ENCODE measurements around the gene NHLH1.

NHLH1 gene

GRCh38 chr1:160366731-160367515 is at the start of gene NHLH1:
NHLH1 (plus strand) TSS chr1:160367071; CDS start chr1:160370732, 3,661 bp downstream.
- no peaks in the 10 kb centered on the region for H3K27me3 ChIP-seq (ENCODE audit: insufficient read depth, poor library complexity, severe bottlenecking)
- no peak within 1 kb of the TSS for H3K27ac ChIP-seq (ENCODE audit: poor library complexity, severe bottlenecking)
- H3K4me1 ChIP-seq (ENCODE audit: insufficient read depth, poor library complexity, severe bottlenecking): no peaks in the 10 kb centered on the region
- ATAC-seq (ENCODE audit: low read depth): no peak
- no peak for TF ChIP-seq CTCF (IDR thresholded peaks at IDR 0.05; ENCODE audit: poor library complexity, severe bottlenecking)
- no peak for DNase-seq (ENCODE audit: low spot score)
- H3K4me3 ChIP-seq (ENCODE audit: severe bottlenecking): no peak within 1 kb of the TSS
- no peaks in the 10 kb centered on the region for H3K36me3 ChIP-seq (ENCODE audit: low read depth)
- H3K9me3 ChIP-seq (ENCODE audit: severe bottlenecking): no peaks in the 10 kb centered on the region

GRCh38 chr1:160322831-160323230 is 44.0 kb upstream of the NHLH1 start:
- no peak overlapping the region for H3K27ac ChIP-seq (ENCODE audit: poor library complexity, severe bottlenecking)
- no peak for TF ChIP-seq CTCF (IDR thresholded peaks at IDR 0.05; ENCODE audit: poor library complexity, severe bottlenecking)
- ATAC-seq (ENCODE audit: low read depth) (no peak), DNase-seq (ENCODE audit: low spot score) (no peak)
- peaks cover 92% of the 10 kb centered on the region for H3K36me3 ChIP-seq (ENCODE audit: low read depth)
- no peaks in the 10 kb centered on the region for H3K9me3 ChIP-seq (ENCODE audit: severe bottlenecking)
- H3K27me3 ChIP-seq (ENCODE audit: insufficient read depth, poor library complexity, severe bottlenecking): no peaks in the 10 kb centered on the region
- H3K4me1 ChIP-seq (ENCODE audit: insufficient read depth, poor library complexity, severe bottlenecking): no peaks in the 10 kb centered on the region
- no peak overlapping the region for H3K4me3 ChIP-seq (ENCODE audit: severe bottlenecking)

- H3K4me1 ChIP-seq (ENCODE audit: insufficient read depth, poor library complexity, severe bottlenecking): no peaks in the 10 kb centered on the region
- no peak for TF ChIP-seq CTCF (IDR thresholded peaks at IDR 0.05; ENCODE audit: poor library complexity, severe bottlenecking)
- H3K27ac ChIP-seq (ENCODE audit: poor library complexity, severe bottlenecking): no peak overlapping the region
- no peaks in the 10 kb centered on the region for H3K9me3 ChIP-seq (ENCODE audit: severe bottlenecking)
- DNase-seq (ENCODE audit: low spot score) (no peak), ATAC-seq (ENCODE audit: low read depth) (no peak)
- H3K4me3 ChIP-seq (ENCODE audit: severe bottlenecking): no peak overlapping the region
- H3K36me3 ChIP-seq (ENCODE audit: low read depth): peaks cover 93% of the 10 kb centered on the region
- H3K27me3 ChIP-seq (ENCODE audit: insufficient read depth, poor library complexity, severe bottlenecking): no peaks in the 10 kb centered on the region
Observed at GRCh38 chr1:160325252-160325651, 41.6 kb upstream of the NHLH1 start.

DNA sequence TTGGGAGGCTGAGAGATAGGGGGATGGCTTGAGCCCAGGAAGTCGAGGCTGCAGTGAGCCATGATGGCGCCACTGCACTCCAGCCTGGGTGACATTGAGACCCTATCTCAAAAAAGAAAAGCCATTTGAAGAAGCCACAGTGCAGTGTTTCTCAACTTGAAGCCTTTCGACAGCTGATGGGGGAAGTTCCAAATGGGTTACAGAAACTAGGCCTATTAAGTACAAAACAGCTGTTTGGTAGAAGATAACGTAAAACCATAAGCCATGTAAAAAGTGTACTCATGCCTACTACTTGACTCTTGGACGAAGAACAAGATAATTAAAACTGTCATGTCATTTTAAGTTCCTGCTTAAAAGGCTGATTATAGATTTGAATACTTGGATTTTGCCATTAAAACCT is 40.5 kb upstream of the NHLH1 start:
- Histone ChIP-seq H3K9me3 (ENCODE audit: severe bottlenecking) (no peaks in the 10 kb centered on the region), H3K4me1 (ENCODE audit: insufficient read depth, poor library complexity, severe bottlenecking) (no peaks in the 10 kb centered on the region), H3K27me3 (ENCODE audit: insufficient read depth, poor library complexity, severe bottlenecking) (no peaks in the 10 kb centered on the region), H3K36me3 (ENCODE audit: low read depth) (peaks cover 97% of the 10 kb centered on the region), H3K27ac (ENCODE audit: poor library complexity, severe bottlenecking) (no peak overlapping the region), H3K4me3 (ENCODE audit: severe bottlenecking) (no peak overlapping the region)
- TF ChIP-seq CTCF (IDR thresholded peaks at IDR 0.05; ENCODE audit: poor library complexity, severe bottlenecking): no peak
- ATAC-seq (ENCODE audit: low read depth) (no peak), DNase-seq (ENCODE audit: low spot score) (no peak)

DNA sequence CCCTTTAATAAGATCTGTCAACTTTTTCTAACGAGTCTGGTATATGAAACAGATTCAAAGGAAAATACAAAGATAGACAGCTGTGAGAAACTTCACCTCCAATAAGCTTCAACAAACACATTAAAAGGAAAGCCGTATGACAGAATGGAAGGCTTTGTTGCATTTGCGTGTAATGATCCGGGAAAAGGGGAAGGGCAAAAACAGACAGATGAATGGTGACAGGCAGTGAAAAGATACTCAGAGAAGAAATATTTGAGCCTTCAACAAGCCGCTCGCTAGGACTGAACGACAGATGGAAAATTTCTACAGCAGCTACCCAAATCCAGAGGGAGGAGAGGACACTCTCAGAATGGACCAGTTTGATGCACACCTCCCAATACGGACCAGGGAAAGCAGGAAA is 38.7 kb upstream of the NHLH1 start:
- Histone ChIP-seq H3K4me1 (ENCODE audit: insufficient read depth, poor library complexity, severe bottlenecking) (no peaks in the 10 kb centered on the region), H3K4me3 (ENCODE audit: severe bottlenecking) (no peak overlapping the region), H3K27me3 (ENCODE audit: insufficient read depth, poor library complexity, severe bottlenecking) (no peaks in the 10 kb centered on the region), H3K36me3 (ENCODE audit: low read depth) (peaks cover 97% of the 10 kb centered on the region), H3K9me3 (ENCODE audit: severe bottlenecking) (no peaks in the 10 kb centered on the region), H3K27ac (ENCODE audit: poor library complexity, severe bottlenecking) (no peak overlapping the region)
- ATAC-seq (ENCODE audit: low read depth): no peak
- no peak for TF ChIP-seq CTCF (IDR thresholded peaks at IDR 0.05; ENCODE audit: poor library complexity, severe bottlenecking)
- no peak for DNase-seq (ENCODE audit: low spot score)
